Right ventricle myocardium inferior (tissue), 1 donor: ENCODE measurements around the gene SETD3. TPM values are rescaled to one million over a fixed set of nuclear protein-coding genes. Genes with fewer than 3 reads are reported as not detected.

Experiments used
- ATAC-seq: fragments of 200-7000 bp; cut with Tn5 transposase; one replicate; pipeline ENCODE4 v1.9.1; 2020; ENCODE audit warnings: mild to moderate bottlenecking, moderate library complexity
- DNase-seq: peaks from one replicate; pipeline ENCODE4 v3.0.0; 2021; ENCODE audit errors: missing footprints
- intact Hi-C: fragments of 100-400 bp; cut with DNase I; formaldehyde crosslinking; loops from one replicate; pipeline ENCODE4 v1.11.0; 2022
- total RNA-seq: library from RNA; stranded (reverse); fragmentation: NEBNext Ultra II Directional; extraction: Animal tissue kit (Norgen Biotek cat#: 25700); gene quantifications from one replicate; pipeline ENCODE4 v1.2.1, GENCODE V29; 2021
- donor health status: DM: no; HTN: yes; CAD: no; lungs with severe emphysema.

The SETD3 gene
- total RNA-seq, 1 donor from 2014 or later, result 97.2 TPM

DNA sequence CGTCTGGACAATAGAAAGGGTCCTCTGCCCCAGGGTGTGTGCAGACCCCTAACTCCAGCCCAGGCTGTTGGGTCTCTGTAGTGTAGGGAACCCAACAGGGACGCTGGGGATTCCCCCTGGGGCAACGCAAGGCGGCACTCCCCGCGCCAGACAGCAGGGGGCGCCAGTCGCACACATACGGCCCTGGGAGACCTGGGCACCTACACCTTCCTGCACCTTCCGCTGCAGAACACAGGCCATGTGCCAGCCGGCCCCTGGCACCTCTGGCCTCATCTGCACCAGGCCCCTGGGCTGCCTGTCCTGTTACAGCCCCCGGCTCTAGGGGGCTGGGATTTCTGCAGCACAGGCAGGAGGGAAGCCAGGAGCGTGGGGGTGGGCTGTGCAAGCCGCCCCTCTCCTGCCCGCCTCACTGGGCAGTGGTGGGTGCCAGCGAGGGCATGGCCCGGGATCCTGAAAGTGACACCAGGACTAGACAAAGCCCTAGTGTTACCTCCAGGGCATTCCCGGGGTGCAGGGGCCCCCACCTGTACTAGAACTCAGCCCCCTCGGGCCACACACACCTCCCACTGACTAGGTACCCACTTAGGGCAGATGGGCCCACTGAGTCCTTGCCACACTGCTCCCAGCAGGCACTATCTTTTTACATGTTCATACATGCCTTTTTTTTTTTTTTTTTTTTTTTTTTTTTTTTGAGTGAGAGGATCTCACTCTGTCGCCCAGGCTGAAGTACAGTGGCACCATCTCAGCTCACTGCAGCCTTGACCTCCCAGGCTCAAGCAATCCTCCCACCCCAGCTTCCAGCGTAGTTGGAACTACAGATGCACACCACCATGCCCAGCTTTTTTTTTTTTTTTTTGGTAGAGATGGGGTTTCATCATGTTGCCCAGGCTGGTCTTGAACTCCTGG is 38.0 kb upstream of the SETD3 start:
- DNase-seq (peak; percentile 90), ATAC-seq (peak; percentile 61)

GRCh38 chr14:99517643-99518381 is 37.2 kb upstream of the SETD3 start:
- DNase-seq, result no peak
- ATAC-seq, result no peak
- intact Hi-C loops, result loop anchor here (1.0 kb wide), 1 partner anchor 110 kb away; no protein-coding TSS in a partner anchor

More for the DNA sequence above, 38.0 kb upstream of the SETD3 start:
- intact Hi-C loops, result loop anchor here (1.0 kb wide), 1 partner anchor 110 kb away; no protein-coding TSS in a partner anchor

DNA sequence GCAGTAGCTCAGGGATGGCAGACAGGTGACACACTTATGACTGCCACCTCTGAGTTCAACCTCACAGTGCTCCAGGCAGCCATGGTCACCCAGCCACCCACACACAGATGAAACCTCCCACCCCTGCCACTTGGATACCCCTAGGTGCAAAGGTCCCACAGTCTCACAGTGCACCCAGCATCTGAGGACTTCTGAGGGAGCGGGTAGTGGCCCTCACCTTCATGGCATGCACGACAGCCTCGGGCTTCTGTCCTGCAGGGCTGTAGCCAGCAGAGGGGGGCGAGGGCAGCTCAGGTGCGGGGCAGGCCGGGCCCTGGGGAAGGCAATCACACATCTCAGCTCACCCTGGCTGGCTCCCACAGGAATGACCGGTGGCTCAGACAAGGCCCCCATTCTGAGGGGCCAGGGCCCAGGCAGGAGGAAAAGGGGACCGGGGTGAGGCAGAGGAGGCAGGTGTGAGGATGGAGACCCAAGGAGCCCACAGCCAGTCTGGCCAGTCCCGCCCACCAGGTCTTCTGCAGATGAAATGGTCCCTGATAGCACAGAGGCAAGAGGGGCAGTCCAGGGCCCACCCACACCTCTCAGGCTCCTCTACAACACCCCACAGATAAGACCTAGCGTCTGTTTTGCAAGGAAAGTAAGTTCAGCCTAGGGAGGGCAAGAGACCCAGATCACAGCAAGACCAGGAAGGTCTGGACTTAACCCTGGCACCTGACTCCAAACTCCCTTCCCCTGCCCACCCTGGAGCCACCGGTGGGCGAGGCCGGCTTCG is 36.4 kb upstream of the SETD3 start:
- ATAC-seq (no peak), DNase-seq (no peak)
- intact Hi-C loops, result no loop called here

GRCh38 chr14:99516156-99516870 is 35.7 kb upstream of the SETD3 start:
- DNase-seq, result no peak
- ATAC-seq, result no peak
- intact Hi-C loops, result no loop called here

DNA sequence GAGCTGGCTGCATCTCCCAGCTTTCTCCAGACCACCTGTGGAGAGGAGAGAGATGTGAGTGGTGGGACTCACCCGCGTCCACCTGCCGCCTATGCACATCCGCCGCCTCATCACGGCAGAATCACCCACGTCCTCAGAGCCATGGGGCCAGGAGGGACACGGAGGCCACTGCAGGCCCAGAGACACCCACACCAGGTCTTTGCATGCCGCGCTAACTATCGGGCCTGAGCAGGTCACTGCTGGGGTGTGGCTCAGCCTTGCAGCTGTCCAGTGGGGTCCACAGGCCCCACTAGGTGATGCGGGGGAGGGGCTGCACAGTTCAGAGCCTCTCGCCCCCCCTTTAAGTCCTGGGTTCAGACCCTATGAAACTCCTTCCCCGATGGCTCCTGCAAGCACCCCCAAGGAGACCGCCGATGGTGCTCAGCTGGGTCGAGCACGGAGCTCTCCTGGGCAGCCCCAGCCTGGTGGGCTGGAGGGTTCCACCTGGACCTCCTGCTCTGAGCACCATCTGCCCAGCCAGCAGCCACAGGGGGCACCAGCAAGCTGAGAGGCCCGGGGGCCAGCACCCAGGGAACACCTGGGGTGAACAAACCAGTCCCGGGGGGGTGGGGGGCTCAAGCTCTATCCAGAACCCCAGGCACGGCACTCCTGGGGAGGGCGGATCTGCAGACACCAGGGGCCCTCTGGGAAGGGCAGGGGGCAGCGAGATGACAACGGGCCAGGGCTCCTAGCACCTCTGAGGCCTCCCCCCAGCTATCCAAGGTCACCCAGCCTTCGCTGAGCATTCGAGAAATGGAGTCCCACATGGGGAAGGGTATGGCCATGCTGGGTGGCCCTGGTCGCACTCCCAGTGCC is 34.9 kb upstream of the SETD3 start:
- ATAC-seq (no peak), DNase-seq (no peak)

DNA sequence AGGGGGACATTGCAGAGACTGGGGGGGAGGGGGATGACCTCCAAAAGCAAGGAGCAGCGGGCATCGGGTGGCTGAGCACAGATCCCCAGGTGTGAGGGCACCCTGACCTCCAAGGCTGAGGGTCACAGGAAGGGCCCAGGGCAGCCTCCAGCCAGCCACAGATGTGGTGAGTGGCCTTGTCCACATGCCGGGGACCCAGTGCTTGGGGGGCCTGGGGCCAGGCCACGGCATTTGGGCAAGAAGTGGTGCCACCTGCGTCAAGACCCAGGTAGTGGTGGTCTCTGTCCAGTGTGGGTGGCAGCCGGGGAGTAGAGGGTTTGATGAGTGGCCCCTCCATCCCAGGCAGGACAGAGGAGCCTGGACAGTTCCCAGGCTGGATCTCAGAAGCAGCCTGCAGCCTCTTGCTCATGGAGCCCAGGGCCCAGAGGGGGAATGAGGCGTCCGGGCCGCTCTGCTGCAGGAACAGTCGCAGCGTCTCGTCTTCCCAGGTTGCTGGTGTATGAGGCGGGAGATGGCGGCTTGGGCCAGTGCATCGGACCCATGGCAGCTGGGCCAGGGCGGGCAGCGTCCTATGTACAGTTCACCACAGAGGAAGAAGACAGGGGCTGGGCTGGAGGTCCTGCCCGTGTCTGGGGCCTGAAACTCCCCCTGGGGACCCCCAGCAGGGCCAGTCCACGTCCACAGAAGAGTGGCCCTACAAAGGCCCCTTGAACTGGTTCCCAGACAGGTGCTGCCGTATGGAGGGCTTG is 34.1 kb upstream of the SETD3 start:
- intact Hi-C loops, result no loop called here
- ATAC-seq, result no peak
- no peak for DNase-seq

More for the DNA sequence above, 34.9 kb upstream of the SETD3 start:
- intact Hi-C loops, result no loop called here

DNA sequence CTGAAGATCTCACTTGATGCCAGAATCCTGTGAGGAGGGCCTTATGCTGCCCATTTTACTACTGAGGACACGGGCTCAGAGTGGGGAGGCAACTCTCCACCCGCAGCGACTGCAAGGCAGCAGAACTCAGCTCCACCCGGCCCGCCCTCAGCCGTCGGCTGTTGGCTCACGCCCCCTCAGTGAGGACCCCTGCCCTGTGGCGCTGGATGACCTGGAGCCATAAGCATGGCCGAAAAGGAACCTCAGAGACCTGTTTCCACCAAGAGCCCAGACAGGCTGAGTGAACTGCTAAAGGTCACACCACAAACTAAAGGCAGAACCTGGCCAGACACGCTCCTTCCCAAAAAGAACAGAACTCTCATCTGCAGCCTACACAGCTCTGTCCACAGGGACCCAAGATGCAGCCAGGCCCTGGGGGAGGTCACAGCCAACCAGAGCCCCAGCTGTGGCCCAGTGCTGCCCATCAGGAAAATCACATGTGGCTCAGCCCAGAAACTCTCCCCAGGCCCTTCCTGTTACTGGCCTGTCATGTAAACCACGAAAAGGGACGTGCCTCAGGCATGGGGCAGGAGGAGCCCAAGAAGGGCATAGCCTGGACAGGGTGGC is 33.4 kb upstream of the SETD3 start:
- ATAC-seq (no peak), DNase-seq (no peak)
- intact Hi-C loops, result no loop called here

- no peak for ATAC-seq
- DNase-seq, result no peak
- intact Hi-C loops, result no loop called here
These were observed 32.6 kb upstream of the SETD3 start for GRCh38 chr14:99513183-99513694.

- ATAC-seq (no peak), DNase-seq (no peak)
- intact Hi-C loops, result no loop called here
These were observed 32.0 kb upstream of the SETD3 start for GRCh38 chr14:99512571-99513182.

DNA sequence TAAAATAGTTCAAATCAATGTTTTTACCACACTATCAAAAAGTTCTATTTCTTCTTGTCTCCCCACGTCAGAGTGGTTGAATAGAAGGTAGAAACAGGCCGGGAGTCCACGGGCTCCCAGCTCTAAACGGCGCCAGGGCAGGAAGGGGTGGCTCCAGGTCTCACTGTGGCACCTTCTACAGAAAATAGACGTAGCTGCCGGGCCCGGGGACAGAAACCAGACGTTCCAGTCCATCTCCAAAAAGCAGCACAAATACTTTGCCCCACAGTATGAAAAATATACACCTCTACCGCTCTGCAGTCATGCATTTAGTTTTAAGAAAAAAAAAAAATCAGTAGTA is 31.4 kb upstream of the SETD3 start:
- ATAC-seq (no peak), DNase-seq (no peak)
- intact Hi-C loops, result no loop called here

GRCh38 chr14:99511421-99512109 is 30.9 kb upstream of the SETD3 start:
- ATAC-seq (peak; percentile 76), DNase-seq (peak; percentile 59)
- intact Hi-C loops, result no loop called here

GRCh38 chr14:99510556-99511139 is 30.0 kb upstream of the SETD3 start:
- DNase-seq (no peak), ATAC-seq (no peak)
- intact Hi-C loops, result no loop called here

GRCh38 chr14:99509871-99510555 is 29.4 kb upstream of the SETD3 start:
- ATAC-seq (no peak), DNase-seq (no peak)
- intact Hi-C loops, result no loop called here

GRCh38 chr14:99508896-99509629 is 28.4 kb upstream of the SETD3 start:
- no peak for DNase-seq
- ATAC-seq, result no peak

More at GRCh38 chr14:99508896-99509629, 28.4 kb upstream of the SETD3 start:
- intact Hi-C loops, result no loop called here
